ENCODE measurements around the gene MORC2.

Gene MORC2

DNA sequence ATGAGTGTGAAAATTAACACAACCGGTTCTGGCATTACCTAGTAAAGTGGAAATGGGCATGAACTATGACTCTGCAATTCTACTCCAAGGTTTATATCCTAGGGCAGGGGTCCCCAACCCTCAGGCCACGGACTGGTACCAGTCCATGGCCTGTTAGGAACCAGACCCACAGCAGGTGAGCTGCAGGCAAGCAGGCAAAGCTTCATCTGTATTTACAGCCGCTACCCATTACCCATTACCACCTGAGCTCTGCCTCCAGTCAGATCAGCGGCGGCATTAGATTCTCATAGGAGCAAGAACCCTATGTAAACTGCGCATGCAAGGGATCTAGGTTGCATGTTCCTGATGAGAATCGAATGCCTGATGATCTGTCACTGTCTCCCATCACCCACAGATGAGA is 49.8 kb downstream of the MORC2 start:
- no peak for DNase-seq

DNA sequence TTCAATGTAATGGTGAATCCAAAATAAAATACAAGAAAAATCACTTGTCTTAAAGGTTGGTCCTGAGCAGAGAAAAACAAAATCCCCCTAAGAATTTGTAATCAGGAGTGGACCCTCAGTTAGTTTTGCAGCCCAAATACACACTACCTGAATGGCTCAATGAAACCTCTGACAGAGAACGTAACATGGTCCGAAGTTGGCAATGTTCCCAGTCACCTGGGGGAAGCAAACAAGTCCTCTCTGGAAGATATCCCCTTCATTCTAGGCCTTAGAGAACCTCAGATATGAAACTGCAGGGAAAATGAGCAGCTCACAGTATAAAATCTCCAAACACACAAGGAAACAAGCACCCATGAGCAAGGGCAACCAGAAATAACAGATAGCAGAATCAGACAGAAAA is 58.2 kb downstream of the MORC2 start:
- no peak for DNase-seq

GRCh38 chr22:30909306-30909705 is 59.3 kb downstream of the MORC2 start:
- no peak for DNase-seq

- DNase-seq = no peak
Measured at GRCh38 chr22:30908051-30908461, 60.5 kb downstream of the MORC2 start.

DNA sequence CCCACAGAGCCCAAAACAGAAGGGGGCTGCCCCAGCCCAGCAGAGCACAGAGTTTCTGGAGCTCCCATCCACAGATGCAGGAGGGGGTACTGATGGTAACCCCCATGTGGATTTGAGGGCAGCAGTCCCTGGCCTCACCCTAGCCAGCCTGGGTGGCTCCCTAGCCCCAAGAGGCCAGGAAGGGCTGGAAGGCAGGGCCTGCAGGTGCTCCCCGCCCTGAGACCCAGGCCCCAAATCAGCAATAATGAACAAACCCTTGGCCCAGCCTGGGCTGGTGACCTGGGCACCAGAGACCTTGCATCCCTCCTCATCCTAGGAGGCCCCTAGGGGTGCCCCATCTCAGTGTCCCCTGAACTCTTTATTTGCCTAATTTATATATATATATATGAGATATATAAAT is 61.6 kb downstream of the MORC2 start:
- DNase-seq = no peak

- no peak for DNase-seq
Measured at GRCh38 chr22:30906411-30906810, 62.2 kb downstream of the MORC2 start.

GRCh38 chr22:30905696-30906341 is 62.8 kb downstream of the MORC2 start:
- DNase-seq = no peak

GRCh38 chr22:30903876-30904460 is 64.6 kb downstream of the MORC2 start:
- no peak for DNase-seq

DNA sequence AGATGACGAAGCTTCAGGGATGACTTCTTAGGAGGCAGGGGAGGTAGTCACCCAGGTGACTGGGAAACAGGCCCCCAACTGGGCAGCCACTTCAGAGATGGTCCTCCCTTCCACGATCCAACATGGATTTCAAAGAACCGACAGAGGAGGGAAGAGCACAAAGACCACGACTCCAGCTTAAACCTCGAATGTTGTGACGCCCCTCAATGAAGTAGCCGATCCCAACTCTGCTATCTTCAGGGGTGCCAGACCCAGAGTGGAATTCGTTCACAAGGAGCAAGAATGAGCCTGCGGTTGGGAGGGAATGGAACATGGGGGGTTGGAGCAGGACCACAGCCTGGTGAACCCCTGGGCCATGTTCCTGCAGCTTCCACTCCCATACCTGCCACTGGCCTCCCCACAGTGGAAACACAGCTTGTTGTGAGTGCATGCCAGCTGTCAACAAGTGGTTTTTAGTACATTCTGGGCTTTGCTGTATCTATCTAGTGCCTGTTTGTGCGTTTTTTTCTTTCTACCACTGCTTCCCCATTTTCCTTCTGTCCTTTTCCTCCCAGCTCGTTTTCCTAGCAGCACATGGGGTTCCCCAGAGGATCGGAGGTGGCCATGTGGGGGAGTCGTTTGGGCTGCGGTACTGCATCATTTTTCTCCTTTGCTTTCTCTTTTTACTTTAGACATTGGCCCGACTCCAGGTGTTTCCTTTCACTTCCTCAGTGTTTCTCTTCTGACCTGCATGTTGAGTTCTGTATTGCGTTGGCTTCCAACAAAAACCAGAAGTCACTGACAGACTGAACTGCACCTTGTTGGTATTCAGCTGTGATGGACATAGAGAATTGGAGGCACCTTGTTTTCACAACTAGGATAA is 65.8 kb downstream of the MORC2 start:
- no peak for DNase-seq

- no peak for DNase-seq
Measured at GRCh38 chr22:30894371-30894740, 74.2 kb downstream of the MORC2 start.

GRCh38 chr22:30893434-30894370 is 74.9 kb downstream of the MORC2 start:
- no peak for DNase-seq

- no peak for DNase-seq
Measured at GRCh38 chr22:30892731-30893221, 75.8 kb downstream of the MORC2 start.

- DNase-seq = no peak
Measured at GRCh38 chr22:30892286-30892685, 76.3 kb downstream of the MORC2 start.

DNA sequence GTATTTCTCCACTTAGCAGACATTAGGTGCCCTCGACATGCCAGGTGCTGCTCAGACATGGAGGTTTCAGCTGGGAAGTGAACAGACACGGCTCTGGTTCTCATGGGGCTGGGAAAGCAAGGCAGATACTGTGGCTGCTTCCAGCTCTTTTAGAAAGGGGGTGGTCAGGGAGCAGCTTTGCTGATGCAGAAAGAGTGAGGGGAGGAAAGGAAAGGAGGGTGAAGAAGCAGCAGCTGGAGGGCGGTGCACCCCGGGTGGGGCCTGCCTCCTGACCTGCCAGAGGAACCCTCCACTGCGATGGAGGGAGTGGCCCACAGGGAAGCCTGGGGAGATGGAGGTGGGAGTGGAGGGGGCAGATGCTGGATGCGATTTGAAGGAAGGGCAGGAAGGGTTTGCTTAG is 76.8 kb downstream of the MORC2 start:
- DNase-seq = no peak

GRCh38 chr22:30891443-30891755 is 77.2 kb downstream of the MORC2 start:
- DNase-seq = no peak

- DNase-seq = peak; percentile 16 to 17
Measured at GRCh38 chr22:30890686-30891442, 77.7 kb downstream of the MORC2 start.

DNA sequence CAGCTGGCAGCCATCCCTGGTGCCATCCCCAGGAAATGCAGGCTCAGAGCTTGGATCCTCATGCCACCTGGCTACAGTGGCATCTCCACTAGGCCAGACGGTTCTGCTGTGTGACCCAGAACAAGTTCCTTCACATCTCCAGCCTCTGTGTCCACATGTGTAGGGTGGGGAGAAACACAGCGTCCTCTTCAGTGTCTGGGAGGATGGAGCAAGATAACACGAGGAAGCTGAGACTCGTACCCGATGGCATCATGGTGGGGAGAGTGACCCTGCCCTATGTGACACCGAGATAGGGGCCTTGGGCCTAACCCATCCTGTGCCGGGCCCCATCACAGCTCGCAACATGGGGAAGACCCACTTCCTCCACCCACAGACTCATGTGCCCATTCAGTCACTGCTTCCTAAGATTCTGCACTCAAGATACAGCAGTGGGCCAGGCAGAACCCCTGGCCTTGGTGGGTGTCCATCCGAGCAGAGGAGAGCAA is 78.5 kb downstream of the MORC2 start:
- no peak for DNase-seq

GRCh38 chr22:30889268-30889995 is 79.1 kb downstream of the MORC2 start:
- no peak for DNase-seq

- DNase-seq = no peak
Measured at GRCh38 chr22:30887861-30888260, 80.7 kb downstream of the MORC2 start.

GRCh38 chr22:30887453-30887852 is 81.1 kb downstream of the MORC2 start:
- DNase-seq = no peak

DNA sequence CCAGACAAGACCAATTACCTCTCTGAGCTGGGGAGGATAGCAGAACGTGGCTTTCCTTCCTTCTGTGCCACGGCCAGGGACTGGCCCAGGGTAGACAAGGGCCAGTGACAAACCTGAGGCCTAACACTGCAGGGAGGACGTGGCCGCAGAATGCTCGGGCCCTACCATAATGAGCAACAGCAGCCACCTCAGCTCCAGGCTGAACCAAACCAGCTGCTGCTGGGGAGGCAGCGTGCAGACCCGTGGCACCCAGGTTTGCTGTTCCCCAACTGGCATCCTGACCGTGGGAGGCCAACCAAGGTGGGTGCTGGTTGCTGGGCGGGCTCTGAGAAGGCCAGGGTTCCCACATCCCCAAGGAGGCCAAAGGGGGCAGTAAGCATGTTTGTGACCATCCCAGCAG is 83.0 kb downstream of the MORC2 start:
- no peak for DNase-seq

Measured in activated CD4-positive, alpha-beta T cell treated with anti-CD3 and anti-CD28 coated beads, Interleukin-2, amount 50 U/mL, for 4 hours (primary cell).